ENCODE measurements around the gene BFSP1.

DNA sequence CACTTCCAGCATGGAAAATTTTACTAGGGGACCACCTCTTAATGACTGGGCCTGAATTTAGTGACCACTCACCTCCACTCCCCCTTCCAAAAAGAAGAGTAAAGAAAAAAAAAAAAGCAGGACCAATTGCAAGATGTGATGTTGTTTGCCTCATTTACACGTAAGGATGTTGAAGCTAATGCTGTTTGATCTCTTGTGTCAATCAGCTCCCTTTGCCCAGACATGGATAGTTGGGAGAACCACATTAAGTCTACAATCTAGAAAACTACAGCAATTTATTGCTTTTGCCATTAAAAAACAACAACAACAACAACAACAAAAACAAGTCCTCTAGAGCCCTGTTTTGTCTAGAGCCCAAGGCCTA is 27.7 kb upstream of the BFSP1 start:
- TF ChIP-seq, protein P1, sequence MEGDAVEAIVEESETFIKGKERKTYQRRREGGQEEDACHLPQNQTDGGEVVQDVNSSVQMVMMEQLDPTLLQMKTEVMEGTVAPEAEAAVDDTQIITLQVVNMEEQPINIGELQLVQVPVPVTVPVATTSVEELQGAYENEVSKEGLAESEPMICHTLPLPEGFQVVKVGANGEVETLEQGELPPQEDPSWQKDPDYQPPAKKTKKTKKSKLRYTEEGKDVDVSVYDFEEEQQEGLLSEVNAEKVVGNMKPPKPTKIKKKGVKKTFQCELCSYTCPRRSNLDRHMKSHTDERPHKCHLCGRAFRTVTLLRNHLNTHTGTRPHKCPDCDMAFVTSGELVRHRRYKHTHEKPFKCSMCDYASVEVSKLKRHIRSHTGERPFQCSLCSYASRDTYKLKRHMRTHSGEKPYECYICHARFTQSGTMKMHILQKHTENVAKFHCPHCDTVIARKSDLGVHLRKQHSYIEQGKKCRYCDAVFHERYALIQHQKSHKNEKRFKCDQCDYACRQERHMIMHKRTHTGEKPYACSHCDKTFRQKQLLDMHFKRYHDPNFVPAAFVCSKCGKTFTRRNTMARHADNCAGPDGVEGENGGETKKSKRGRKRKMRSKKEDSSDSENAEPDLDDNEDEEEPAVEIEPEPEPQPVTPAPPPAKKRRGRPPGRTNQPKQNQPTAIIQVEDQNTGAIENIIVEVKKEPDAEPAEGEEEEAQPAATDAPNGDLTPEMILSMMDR (conservative IDR thresholded peaks at IDR 0.05 in 1 of 2, IDR thresholded peaks at IDR 0.05 in 1 of 2; ENCODE audit: low read depth in 1 of 2, low read length in 2 of 2) = no peak
- no peak for TF ChIP-seq EZH2 (IDR thresholded peaks at IDR 0.05; ENCODE audit: low read length, missing control alignments)

All from fibroblast of lung (primary cell).